GM12878 (cell line): Measurements from ENCODE around the gene DND1. TPM values are rescaled to one million over a fixed set of nuclear protein-coding genes. Genes with fewer than 3 reads are reported as not detected.

Source experiments
- ATAC-seq: fragments of 200-7000 bp; cut with Tn5 transposase; 3 replicates; pipeline ENCODE4 v1.9.1; 2020; ENCODE audit warnings: mild to moderate bottlenecking, moderate library complexity
- BruUV-seq: library from RNA; stranded (reverse); fragments of 400-500 nt; replicated peaks from 2 replicates; lab custom pipeline; 2021; lab: Mats Ljungman, UMichigan
- CTCF ChIA-PET: fragments of 300-600 bp; sonication (Branson Sonifier 250); formaldehyde crosslinking; extraction: SDS; loops from one replicate; lab custom pipeline; 2021; ENCODE audit warnings: inconsistent platforms; lab: Yijun Ruan, JAX
- POLR2A ChIA-PET: fragments of 350-600 bp; formaldehyde crosslinking; extraction: SDS; loops from one replicate; lab custom pipeline; 2021; ENCODE audit warnings: inconsistent platforms; lab: Charles Lee
- RAD21 ChIA-PET: fragments of 300-600 bp; sonication (Branson Sonifier 250); formaldehyde crosslinking; loops from one replicate; lab custom pipeline; 2023; ENCODE audit warnings: antibody characterized with exemption; ENCODE audit not compliant: unreplicated experiment; lab: Charles Lee
- SMC1A ChIA-PET: fragments of 300-600 bp; sonication (Branson Sonifier 250); formaldehyde crosslinking; loops from one replicate; lab custom pipeline; 2023; ENCODE audit not compliant: unreplicated experiment, uncharacterized antibody; lab: Charles Lee
- DNase-seq: peaks from one replicate; pipeline ENCODE4 v3.0.0-alpha.2; 2011; ENCODE audit warnings: low read depth, low spot score
- FAIRE-seq: peaks from 3 replicates; lab custom pipeline; 2011; peaks lifted over from hg19 to GRCh38; lab: Jason Lieb, UNC
- H2AFZ ChIP-seq: 2 replicates; pipeline ENCODE4 v1.6.0; 2011; ENCODE audit warnings: low read depth, low read length, control low read depth; ENCODE audit not compliant: control insufficient read depth
- H3K27ac ChIP-seq: 2 replicates; pipeline ENCODE4 v1.5.1; 2011; ENCODE audit warnings: control low read depth; ENCODE audit not compliant: control insufficient read depth, insufficient read depth
- H3K27me3 ChIP-seq, 2 experiments: replicated peaks in 1 of 2; 2 replicates each; pipeline versions ENCODE4 v1.6.0 to v1.6.1; 2011; ENCODE audit warnings: low read length in 1 of 2; ENCODE audit not compliant: control insufficient read depth in 2 of 2, insufficient read depth in 2 of 2
- H3K36me3 ChIP-seq, 2 experiments: 2 replicates each; pipeline ENCODE4 v1.5.1; 2011; ENCODE audit warnings: low read length in 1 of 2; ENCODE audit not compliant: control insufficient read depth in 2 of 2, insufficient read depth in 2 of 2
- H3K4me1 ChIP-seq: 2 replicates; pipeline ENCODE4 v1.6.1; 2011; ENCODE audit warnings: mild to moderate bottlenecking, low read length, moderate library complexity, mixed read lengths; ENCODE audit not compliant: control insufficient read depth, insufficient read depth
- H3K4me2 ChIP-seq: 2 replicates; pipeline ENCODE4 v1.6.0; 2011; ENCODE audit warnings: control low read depth; ENCODE audit not compliant: control insufficient read depth, insufficient read depth
- H3K4me3 ChIP-seq: fragments of 200-600 bp; sonication (generic); 2 replicates; pipeline ENCODE4 v1.5.1; 2016
- H3K79me2 ChIP-seq: 2 replicates; pipeline ENCODE4 v1.6.0; 2011; ENCODE audit warnings: low read length; ENCODE audit not compliant: control insufficient read depth, insufficient read depth
- H3K9ac ChIP-seq: 2 replicates; pipeline ENCODE4 v1.8.0; 2011; ENCODE audit warnings: low read length, control low read depth, mixed read lengths; ENCODE audit not compliant: control insufficient read depth, insufficient read depth
- H3K9me3 ChIP-seq: replicated peaks from 3 replicates; pipeline ENCODE4 v1.5.1; 2011; ENCODE audit warnings: mild to moderate bottlenecking, low read length; ENCODE audit not compliant: control insufficient read depth, insufficient read depth
- H4K20me1 ChIP-seq: 2 replicates; pipeline ENCODE4 v1.6.0; 2011; ENCODE audit not compliant: control insufficient read depth, insufficient read depth
- BACH1 ChIP-seq: fragments of 450-650 bp; IDR thresholded peaks from 2 replicates; pipeline ENCODE4 v1.6.1; 2017; ENCODE audit warnings: mild to moderate bottlenecking, borderline replicate concordance
- BMI1 ChIP-seq: fragments of 450-650 bp; IDR thresholded peaks from 2 replicates; pipeline ENCODE4 v1.6.1; 2016; ENCODE audit warnings: mild to moderate bottlenecking, moderate library complexity, borderline replicate concordance
- CHD1 ChIP-seq: IDR thresholded peaks from 2 replicates; pipeline ENCODE4 v1.6.1; 2012; ENCODE audit warnings: low read depth, low read length, improper control_type of control experiment
- E2F4 ChIP-seq: IDR thresholded peaks from 2 replicates; pipeline ENCODE4 v1.6.1; 2012; ENCODE audit warnings: low read depth, low read length, improper control_type of control experiment
- E2F8 ChIP-seq: fragments of 450-650 bp; IDR thresholded peaks from 2 replicates; pipeline ENCODE4 v1.6.1; 2018; ENCODE audit warnings: mild to moderate bottlenecking, low read depth, moderate library complexity; ENCODE audit not compliant: partially characterized antibody
- ESRRA ChIP-seq: IDR thresholded peaks from 2 replicates; pipeline ENCODE4 v1.6.1; 2012; ENCODE audit warnings: mild to moderate bottlenecking, low read length, improper control_type of control experiment
- KDM1A ChIP-seq: fragments of 200-600 bp; sonication (generic); IDR thresholded peaks from 2 replicates; pipeline ENCODE4 v1.6.1; 2016; ENCODE audit warnings: borderline replicate concordance
- MAX ChIP-seq: IDR thresholded peaks from 2 replicates; pipeline ENCODE4 v1.6.1; 2012; ENCODE audit warnings: low read depth, low read length, improper control_type of control experiment
- MEF2B ChIP-seq: fragments of 450-650 bp; IDR thresholded peaks from 2 replicates; pipeline ENCODE4 v1.6.1; 2018; ENCODE audit warnings: mild to moderate bottlenecking, moderate library complexity; ENCODE audit not compliant: partially characterized antibody, poor library complexity, severe bottlenecking
- MYC ChIP-seq: IDR thresholded peaks from 2 replicates; pipeline ENCODE4 v1.6.1; 2011; ENCODE audit warnings: mild to moderate bottlenecking, low read length, moderate library complexity, inconsistent platforms; ENCODE audit not compliant: insufficient read depth, insufficient replicate concordance, insufficient read length, severe bottlenecking
- NR2F1 ChIP-seq: fragments of 450-650 bp; conservative IDR thresholded peaks from 2 replicates; pipeline ENCODE4 v1.6.1; 2017; ENCODE audit warnings: mild to moderate bottlenecking
- PKNOX1 ChIP-seq: fragments of 450-650 bp; IDR thresholded peaks from 2 replicates; pipeline ENCODE4 v1.6.1; 2016; ENCODE audit warnings: mild to moderate bottlenecking
- POU2F2 ChIP-seq: IDR thresholded peaks from 3 replicates; pipeline ENCODE4 v1.6.1; 2011; ENCODE audit warnings: low read depth, mild to moderate bottlenecking, low read length, borderline replicate concordance
- TCF12 ChIP-seq: IDR thresholded peaks from 2 replicates; pipeline ENCODE4 v1.6.1; 2011; ENCODE audit warnings: low read depth, mild to moderate bottlenecking, low read length
- WGBS: methylation state at CpG from one replicate; pipeline ENCODE4 v1.1.6; 2016; ENCODE audit warnings: low lambda C conversion rate; ENCODE audit not compliant: insufficient replicate concordance, insufficient coverage; ENCODE audit errors: missing lambda C conversion rate; 5-methylcytosine and 5-hydroxymethylcytosine counted together
- in situ Hi-C: fragments of 300-500 bp; cut with MboI; formaldehyde crosslinking; loops from 9 replicates; pipeline ENCODE4 v1.14.3; 2018; ENCODE audit warnings: mixed read lengths
- intact Hi-C: fragments of 100-400 bp; cut with micrococcal nuclease; formaldehyde crosslinking; loops from one replicate; pipeline ENCODE4 v1.14.2; 2022; ENCODE audit not compliant: unreplicated experiment
- polyA plus RNA-seq, 11 experiments: library from polyadenylated mRNA; depleted of rRNA in 4 of 11; unstranded in 6 of 11; stranded (reverse) in 5 of 11; fragments of >200 nt; fragmentation: Nextera tagmentation in 4 of 11; fragmentation: Illumina TruSeq in 1 of 11; extraction: Ambion mirVana in 4 of 11; extraction: Trizol in 1 of 11; gene quantifications; 1 replicate in 1 of 11; 2 replicates in 10 of 11; pipeline versions ENCODE4 v1.2.1 to v1.2.3, GENCODE V29; 2011 to 2016; ENCODE audit warnings: inconsistent platforms in 2 of 11, missing spikeins in 2 of 11, low read depth in 1 of 11
- total RNA-seq, 4 experiments: library from RNA; depleted of rRNA in 3 of 4; stranded (reverse); fragments of >200 nt in 3 of 4; fragmentation: Illumina TruSeq in 1 of 4; extraction: Trizol in 1 of 4; gene quantifications; 2 replicates each; pipeline versions ENCODE4 v1.2.1 to v1.2.3, GENCODE V29; 2013 to 2021

The DND1 gene
- total and polyA plus RNA-seq, 10 of the 15 experiments (the other 5 are each of a cell fraction or from before 2014, with no cell fraction given) = 0.15 to 2.9 (median 0.73) TPM; not detected in 2

GRCh38 chr5:140696891-140697492, 23.6 kb upstream of the DND1 start (continued):
- TF ChIP-seq PKNOX1 = no peak

GRCh38 chr5:140694276-140694675, 20.9 kb upstream of the DND1 start:
- no TSS peak for BruUV-seq
- no peak for DNase-seq
- Histone ChIP-seq H3K79me2 (peaks cover 37% of the 10 kb centered on the region), H3K9ac (no peak overlapping the region), H3K36me3 (peaks cover 15 to 25% of the 10 kb centered on the region in 2 experiments)
- CTCF ChIA-PET = no interaction called here
- intact Hi-C loops = no loop called here
- TF ChIP-seq MAX (no peak), E2F4 (no peak), CHD1 (no peak), PKNOX1 (no peak), BACH1 (no peak), NR2F1 (no peak), MYC (no peak), TCF12 (no peak), MEF2B (no peak), E2F8 (no peak), BMI1 (no peak), ESRRA (no peak), POU2F2 (no peak), KDM1A (no peak)
- TF ChIP-seq, all 136 proteins: peak for 0
- no peak for FAIRE-seq
- H2AFZ ChIP-seq = no peak overlapping the region
- in situ Hi-C loops = no loop called here
- ChIA-PET SMC1A (interaction anchor here (2.5 kb wide), 1 partner anchor 8 kb away, joined by 7 read pairs; no protein-coding TSS in a partner anchor), POLR2A (interaction anchor here (0.6 to 1.3 kb wide), 3 partner anchors 9 to 149 kb away, joined by 3 to 4 read pairs (median 3); no protein-coding TSS in a partner anchor), RAD21 (no interaction called here)
- H3K27ac ChIP-seq = no peak overlapping the region
- H4K20me1 ChIP-seq = no peaks in the 10 kb centered on the region
- peaks cover 4% of the 10 kb centered on the region; the same call in 1 of the 2 replicates for H3K4me1 ChIP-seq
- 97% methylated on average over 5 of the region's 5 CpGs for WGBS
- no peak overlapping the region for H3K4me2 ChIP-seq
- no peaks in the 10 kb centered on the region for H3K27me3 ChIP-seq
- H3K4me3 ChIP-seq = no peak overlapping the region
- H3K9me3 ChIP-seq = no peaks in the 10 kb centered on the region
- no peak for ATAC-seq
